PFSK-1 (cell line): ENCODE results near the gene CD244.

Experiments used
- FOXP2 ChIP-seq: optimal IDR thresholded peaks from 2 replicates; pipeline ENCODE3; 2011; ENCODE audit warnings: borderline replicate concordance, control low read depth, inconsistent platforms; ENCODE audit not compliant: insufficient read depth; ENCODE audit errors: extremely low read length, extremely low read depth
- POLR2AphosphoS5 ChIP-seq: IDR thresholded peaks from 2 replicates; pipeline ENCODE4 v1.6.1; 2012; ENCODE audit warnings: low read depth, mild to moderate bottlenecking, control low read depth, low read length, moderate library complexity
- SIN3A ChIP-seq: IDR thresholded peaks from 2 replicates; pipeline ENCODE4 v1.6.1; 2012; ENCODE audit warnings: mild to moderate bottlenecking, low read length, moderate library complexity, borderline replicate concordance; ENCODE audit not compliant: insufficient read depth
- TAF1 ChIP-seq: IDR thresholded peaks from 2 replicates; pipeline ENCODE4 v1.6.1; 2012; ENCODE audit warnings: low read length, control low read depth, borderline replicate concordance; ENCODE audit not compliant: insufficient read depth

DNA sequence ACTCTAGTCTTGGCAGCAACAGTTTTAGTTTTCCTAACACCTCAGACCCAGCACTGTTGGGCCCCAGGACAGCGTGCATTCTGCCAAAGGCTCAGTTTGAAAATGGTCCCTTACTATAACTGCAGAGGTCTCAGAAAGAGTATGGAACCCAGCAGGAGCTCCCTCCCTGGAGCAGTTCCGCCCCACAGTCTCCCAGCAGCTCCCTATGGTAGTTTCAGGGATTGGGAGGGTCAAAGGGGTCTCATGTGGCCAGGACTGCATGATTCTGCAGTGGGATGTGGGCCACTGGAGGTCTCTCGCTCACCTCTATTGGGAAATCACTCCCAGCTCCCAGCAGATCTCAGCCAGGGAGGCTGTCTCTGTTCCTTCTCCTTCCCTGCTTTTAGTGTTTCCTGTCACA lies 54.4 kb downstream of the CD244 start:
- no peak for TF ChIP-seq FOXP2
- TF ChIP-seq POLR2AphosphoS5: no peak
- no peak for TF ChIP-seq TAF1
- TF ChIP-seq SIN3A: no peak
